NT2/D1 (cell line): ENCODE results near the gene EEFSEC.

Experiments
- YY1 ChIP-seq: IDR thresholded peaks from 2 replicates; pipeline ENCODE4 v1.6.1; 2011; ENCODE audit not compliant: insufficient read length, insufficient read depth
- ZNF274 ChIP-seq: IDR thresholded peaks from 2 replicates; pipeline ENCODE4 v1.6.1; 2011; ENCODE audit warnings: mild to moderate bottlenecking, low read depth, low read length

GRCh38 chr3:128317101-128317697, 163.9 kb downstream of the EEFSEC start:
- TF ChIP-seq ZNF274 (no peak), YY1 (no peak)
